NCI-H2029 (cell line): Measurements from ENCODE around the gene CHRNB1.
"Not testable (repeated sequence)": the region's sequence is repeated elsewhere in the genome, so short reads cannot be mapped to it uniquely, and the experiment has no call there.

Experiments used
- DNase-seq: peaks from one replicate; lab custom pipeline; 2025; lab: John Stamatoyannopoulos, UW

Gene CHRNB1

GRCh38 chr17:7468804-7469389 lies 24.0 kb downstream of the CHRNB1 start:
- DNase-seq: no peak

GRCh38 chr17:7469843-7470242 lies 25.0 kb downstream of the CHRNB1 start:
- not testable (repeated sequence) for DNase-seq

- DNase-seq: not testable (repeated sequence)
Measured at GRCh38 chr17:7470457-7470973, 25.7 kb downstream of the CHRNB1 start.

GRCh38 chr17:7471729-7472128 lies 26.9 kb downstream of the CHRNB1 start:
- DNase-seq: no peak

- DNase-seq: not testable (repeated sequence)
Measured at GRCh38 chr17:7474767-7475166, 29.9 kb downstream of the CHRNB1 start.

- DNase-seq: no peak
Measured at GRCh38 chr17:7475764-7476422, 31.0 kb downstream of the CHRNB1 start.

GRCh38 chr17:7476494-7476893 lies 31.6 kb downstream of the CHRNB1 start:
- DNase-seq: no peak

GRCh38 chr17:7476951-7477350 lies 32.1 kb downstream of the CHRNB1 start:
- no peak for DNase-seq

GRCh38 chr17:7477392-7478275 lies 32.8 kb downstream of the CHRNB1 start:
- no peak for DNase-seq

- DNase-seq: no peak
Measured at GRCh38 chr17:7478276-7479212, 33.7 kb downstream of the CHRNB1 start.

- DNase-seq: no peak
Measured at GRCh38 chr17:7479213-7480088, 34.6 kb downstream of the CHRNB1 start, which contains the start of gene ZBTB4. TSS of gene ZBTB4 (minus strand) at chr17:7479631. CDS start at chr17:7466801, 12,830 bp downstream.

GRCh38 chr17:7480089-7480384 lies 35.2 kb downstream of the CHRNB1 start:
- no peak for DNase-seq

GRCh38 chr17:7481275-7481674 lies 36.4 kb downstream of the CHRNB1 start, which contains the start of gene SLC35G6:
TSS of gene SLC35G6 (plus strand) at chr17:7481446. CDS start at chr17:7481517, 71 bp downstream.
- not testable (repeated sequence) for DNase-seq

- DNase-seq: not testable (repeated sequence)
Measured at GRCh38 chr17:7481842-7482741, 37.2 kb downstream of the CHRNB1 start.

- not testable (repeated sequence) for DNase-seq
Measured at GRCh38 chr17:7482742-7483088, 37.9 kb downstream of the CHRNB1 start.

GRCh38 chr17:7483255-7484066 lies 38.6 kb downstream of the CHRNB1 start:
- DNase-seq: peak; percentile 80

GRCh38 chr17:7484067-7484918 lies 39.4 kb downstream of the CHRNB1 start, which contains the start of gene POLR2A:
TSS of gene POLR2A (plus strand) at chr17:7484366.
- peak; percentile 82 for DNase-seq
